Dermis blood vessel endothelial cell (primary cell): ENCODE measurements around the gene CCL19. TPM values are rescaled to one million over a fixed set of nuclear protein-coding genes. Genes with fewer than 3 reads are reported as not detected.
"Not testable (repeated sequence)": the region's sequence is repeated elsewhere in the genome, so short reads cannot be mapped to it uniquely, and the experiment has no call there.

Experiments
- DNase-seq: peaks from one replicate; pipeline ENCODE4 v3.0.0; 2010
- total RNA-seq: library from RNA; depleted of rRNA; stranded (reverse); fragments of >200 nt; gene quantifications from 2 replicates; pipeline ENCODE4 v1.2.3, GENCODE V29; 2014

Gene CCL19
- total RNA-seq: not detected in 2 replicates

DNA sequence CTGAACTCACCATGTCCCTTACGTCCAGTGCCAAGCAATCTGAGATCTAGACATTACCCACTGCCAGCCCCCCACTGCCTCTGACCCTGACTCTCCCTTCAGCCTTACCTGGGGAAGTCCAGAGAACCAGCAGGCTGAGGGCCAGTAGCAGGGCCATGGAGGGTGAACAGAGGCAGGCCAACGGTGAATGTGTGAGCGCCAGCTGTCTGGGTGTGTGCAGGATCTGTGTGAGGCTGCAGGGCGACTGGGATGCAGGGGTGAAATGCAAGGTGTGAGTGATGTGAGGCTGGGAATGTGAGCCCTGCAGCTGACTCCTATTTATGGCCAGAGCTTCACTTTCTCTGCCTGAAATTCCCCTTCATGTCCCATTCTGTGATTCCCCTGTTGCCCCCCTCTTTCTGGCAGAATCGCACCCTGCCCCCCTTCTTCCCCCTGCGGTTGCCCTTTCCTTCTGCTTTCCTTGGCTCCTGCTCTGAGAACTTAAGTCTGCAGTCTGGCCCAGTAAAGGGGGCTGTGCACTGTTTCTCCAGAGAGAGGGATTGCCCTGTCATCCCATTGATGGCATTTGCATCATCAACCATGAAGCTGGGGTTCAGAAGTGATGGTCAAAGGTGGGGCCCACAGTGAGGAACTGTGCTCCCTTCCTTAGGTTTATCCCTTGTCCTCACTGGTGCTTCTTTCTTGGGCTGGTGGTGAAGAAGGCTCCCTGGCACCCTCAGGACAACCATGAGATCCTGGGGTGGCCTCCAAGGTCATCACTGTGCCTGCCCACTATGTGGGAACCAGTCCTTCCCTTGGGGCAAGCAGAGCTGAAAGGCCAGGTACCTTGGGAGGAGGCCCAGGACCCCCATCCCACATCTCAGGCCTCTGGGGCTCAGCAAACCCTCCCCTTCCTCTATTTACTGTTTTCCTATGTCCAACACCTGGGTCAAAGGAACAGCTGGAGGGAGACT lies at the start of gene CCL19:
Gene CCL19 (minus strand): TSS at position 294 of the 953 bp plus-strand sequence. CDS start 137 bp downstream, at position 157.
- DNase-seq: no peak

DNA sequence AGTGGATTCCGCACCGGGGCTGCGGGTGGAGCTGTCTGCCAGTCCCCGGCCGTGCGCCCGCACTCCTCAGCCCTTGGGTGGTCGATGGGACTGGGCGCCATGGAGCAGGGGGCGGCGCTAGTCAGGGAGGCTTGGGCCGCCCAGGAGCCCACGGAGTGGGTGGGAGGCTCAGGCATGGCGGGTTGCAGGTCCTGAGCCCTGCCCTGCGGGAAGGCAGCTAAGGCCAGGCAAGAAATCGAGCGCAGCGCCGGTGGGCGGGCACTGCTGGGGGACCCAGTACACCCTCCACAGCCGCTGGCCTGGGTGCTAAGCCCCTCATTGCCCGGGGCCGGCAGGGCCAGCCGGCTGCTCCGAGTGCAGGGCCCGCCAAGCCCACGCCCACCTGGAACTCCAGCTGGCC lies 49.1 kb upstream of the CCL19 start:
- DNase-seq: not testable (repeated sequence)

GRCh38 chr9:34737677-34738260 lies 46.7 kb upstream of the CCL19 start:
- DNase-seq: no peak

DNA sequence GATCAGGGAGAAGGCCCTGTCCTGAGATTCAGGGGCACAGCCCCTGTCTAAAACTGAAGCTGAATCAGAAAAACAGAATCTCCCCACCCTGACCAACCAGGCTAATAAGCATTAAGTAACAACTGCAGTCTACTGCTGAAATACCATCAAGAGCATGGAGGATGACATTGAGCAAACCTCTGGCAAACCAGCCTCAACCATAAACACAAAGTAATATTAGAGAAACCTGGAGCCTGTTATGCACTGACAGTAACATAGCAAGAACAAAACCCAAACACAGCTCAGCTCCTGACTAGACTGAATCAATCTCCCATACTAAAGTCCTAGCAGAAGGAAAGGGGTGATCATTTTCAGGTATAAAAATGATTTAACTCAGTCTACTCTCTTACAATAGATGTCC lies 43.6 kb upstream of the CCL19 start:
- DNase-seq: no peak

GRCh38 chr9:34732886-34733285 lies 41.8 kb upstream of the CCL19 start:
- DNase-seq: no peak

DNA sequence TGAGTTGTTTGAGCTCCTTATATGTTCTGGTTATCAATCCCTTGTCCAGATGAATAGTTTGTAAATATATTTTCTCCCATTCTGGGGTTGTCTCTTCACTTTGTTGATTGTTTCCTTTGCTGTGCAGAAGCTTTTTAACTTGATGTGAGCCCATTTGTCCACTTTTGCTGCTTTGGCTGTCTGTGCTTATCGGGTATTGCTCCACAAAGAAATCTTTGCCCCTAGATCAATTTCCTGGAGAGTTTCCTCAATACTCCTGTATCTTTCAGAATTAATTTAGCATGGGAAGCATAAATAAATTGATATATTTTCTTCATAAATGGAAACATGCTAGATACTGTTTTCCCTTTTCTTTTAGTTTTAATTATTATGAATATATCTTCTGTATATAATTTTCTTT lies 41.4 kb upstream of the CCL19 start:
- DNase-seq: no peak

- no peak for DNase-seq
These were observed 32.1 kb upstream of the CCL19 start for GRCh38 chr9:34723141-34723540.

DNA sequence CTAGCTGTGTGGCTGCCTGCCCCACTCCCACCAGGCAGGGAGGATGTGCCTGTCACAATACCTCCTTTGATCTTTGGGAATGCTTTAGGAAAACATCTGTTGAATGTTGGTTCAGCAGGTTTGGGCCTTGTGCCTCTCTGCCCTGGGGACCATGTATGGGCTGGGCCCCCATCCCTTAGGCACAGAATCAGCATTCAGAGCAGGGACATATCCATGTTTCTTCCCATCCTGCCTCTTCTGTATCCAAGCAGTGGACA lies 28.6 kb upstream of the CCL19 start:
- DNase-seq: not testable (repeated sequence)

DNA sequence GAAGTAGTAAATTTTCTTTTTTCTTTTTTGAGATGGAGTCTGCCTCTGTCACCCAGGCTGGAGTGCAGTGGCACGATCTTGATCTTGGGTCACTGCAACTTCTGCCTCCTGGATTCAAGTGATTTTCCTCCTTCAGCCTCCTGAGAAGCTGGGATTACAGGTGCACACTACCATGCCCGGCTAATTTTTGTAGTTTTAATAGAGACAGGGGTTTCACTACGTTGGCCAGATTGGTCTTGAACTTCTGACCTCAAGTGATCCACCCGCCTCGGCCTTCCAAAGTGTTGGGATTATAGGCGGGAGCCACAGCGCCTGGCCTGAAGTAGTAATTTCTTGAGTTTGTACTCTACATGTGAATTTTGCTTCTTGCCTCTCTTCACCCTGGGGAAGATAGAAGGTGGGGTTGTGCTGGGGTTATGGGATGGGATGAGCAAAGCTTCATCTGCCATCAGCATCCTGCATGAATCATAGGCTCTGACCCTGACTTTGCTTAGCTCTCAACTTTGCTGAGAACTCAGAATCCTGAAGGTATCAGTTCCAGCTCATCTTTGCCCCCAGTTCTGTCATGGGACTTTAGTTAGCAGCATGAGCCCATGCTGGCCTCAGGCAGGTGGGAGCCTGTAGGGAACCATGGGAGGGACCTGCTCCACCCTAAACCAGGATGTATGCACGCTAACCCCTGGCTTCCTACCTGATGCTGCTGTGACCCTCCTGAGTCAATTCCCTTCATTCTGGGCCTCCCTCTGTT lies 28.1 kb upstream of the CCL19 start:
- DNase-seq: no peak

GRCh38 chr9:34717996-34718614 lies 27.0 kb upstream of the CCL19 start:
- peak; percentile 10 for DNase-seq

GRCh38 chr9:34716711-34717110 lies 25.6 kb upstream of the CCL19 start:
- no peak for DNase-seq

DNA sequence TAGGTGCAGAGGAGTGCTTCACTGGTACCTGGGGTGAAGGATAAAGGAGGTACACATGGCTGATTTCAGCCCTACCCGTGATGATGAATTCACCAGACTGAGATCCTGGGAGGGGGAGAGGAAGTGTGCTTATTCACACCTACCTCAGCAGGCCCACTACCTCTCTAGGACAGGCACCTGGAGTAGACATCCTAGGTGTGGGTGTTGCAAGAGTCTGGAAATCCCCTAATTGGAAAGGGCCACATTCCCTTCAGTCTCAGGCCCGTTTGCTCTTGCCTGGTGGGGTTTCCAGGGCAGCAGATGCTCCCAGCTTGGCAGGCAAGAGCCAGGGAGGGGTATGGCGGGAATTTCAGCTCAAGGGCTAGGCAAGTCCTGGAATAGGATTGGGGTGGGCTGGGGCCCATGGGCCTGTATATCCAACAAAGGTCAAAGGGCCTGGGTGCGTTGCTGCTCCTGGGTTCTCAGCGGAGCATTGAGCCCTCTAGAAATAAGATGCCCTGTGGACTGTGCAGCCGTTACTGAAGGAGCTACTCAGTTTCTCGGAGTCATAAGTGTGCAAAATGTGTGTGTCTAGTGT lies 24.7 kb upstream of the CCL19 start:
- no peak for DNase-seq

DNA sequence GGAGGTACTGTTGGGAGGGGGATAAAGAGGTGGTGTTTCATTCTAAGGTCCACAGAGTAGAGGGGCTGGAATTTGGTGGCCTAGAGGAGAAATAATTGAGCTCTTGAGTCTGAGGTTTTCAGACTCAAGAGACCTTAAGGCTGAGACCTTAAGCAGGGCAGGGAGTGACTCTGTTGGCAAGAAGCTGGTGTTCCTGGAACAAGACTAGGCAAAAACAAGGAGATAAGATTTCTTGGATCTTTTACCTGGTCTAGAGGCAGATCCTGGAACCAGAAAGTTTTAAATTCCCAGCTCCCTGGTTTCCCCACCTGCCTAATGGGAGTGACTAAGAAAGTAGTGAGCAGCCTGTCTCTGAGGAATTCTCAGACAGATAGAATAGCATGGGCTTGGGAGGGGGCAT lies 22.9 kb upstream of the CCL19 start:
- no peak for DNase-seq

GRCh38 chr9:34712140-34712539 lies 21.1 kb upstream of the CCL19 start:
- DNase-seq: no peak

DNA sequence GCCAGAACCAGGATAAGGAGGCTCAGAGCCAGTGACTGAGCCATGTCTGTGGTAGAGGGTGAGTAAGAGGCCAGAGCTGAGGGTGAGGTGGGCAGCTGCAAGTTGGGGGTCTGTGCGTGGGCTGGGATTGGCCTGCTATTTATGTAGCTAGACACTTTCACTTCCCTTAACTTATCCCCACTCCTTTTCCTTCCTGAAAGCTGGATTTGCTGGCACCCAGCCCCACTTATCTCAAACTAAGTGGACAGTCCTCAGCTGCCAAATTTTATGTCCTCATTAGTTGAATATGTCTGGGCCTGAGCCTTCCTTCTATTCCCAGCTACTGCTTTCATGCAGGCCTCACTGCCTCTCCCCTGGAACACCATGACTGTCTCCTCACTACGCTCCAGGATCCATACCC lies 18.9 kb upstream of the CCL19 start, which contains the start of gene CCL21:
Gene CCL21 (minus strand): TSS at position 114 of the 400 bp plus-strand sequence. CDS start 70 bp downstream, at position 44.
- peak; percentile 21 for DNase-seq

GRCh38 chr9:34709196-34709978 lies 18.3 kb upstream of the CCL19 start:
- DNase-seq: no peak

GRCh38 chr9:34707130-34707529 lies 16.1 kb upstream of the CCL19 start:
- DNase-seq: no peak

- peak; percentile 88 for DNase-seq
These were observed 11.0 kb upstream of the CCL19 start for GRCh38 chr9:34701769-34702736.

- DNase-seq: peak; percentile 77
These were observed 10.1 kb upstream of the CCL19 start for GRCh38 chr9:34701023-34701768.

DNA sequence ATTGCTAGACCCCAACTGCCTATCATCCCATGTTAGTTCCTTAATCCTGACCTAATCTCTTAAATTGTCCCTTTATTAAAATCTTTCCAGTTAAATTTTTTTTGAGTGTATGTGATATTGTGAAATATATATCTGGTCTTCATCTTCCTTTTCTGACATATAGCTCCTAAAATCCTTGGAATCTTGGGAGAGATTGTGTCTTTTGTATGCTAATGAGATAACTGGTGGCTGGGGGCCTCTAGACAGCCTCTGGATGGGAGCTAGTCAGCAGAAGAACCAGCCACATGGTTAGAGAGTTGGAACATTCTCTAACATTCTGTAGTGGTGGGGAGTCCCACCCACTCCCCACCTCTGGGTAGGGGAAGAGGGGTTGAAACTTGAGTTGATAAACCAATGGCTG lies 3.7 kb upstream of the CCL19 start:
- DNase-seq: no peak
